ENCODE measurements around the gene JPH4. TPM values are rescaled to one million over a fixed set of nuclear protein-coding genes. Genes with fewer than 3 reads are reported as not detected.

JPH4 gene
- total and polyA plus RNA-seq, 7 donors = 0.01 to 0.62 (median 0.13) TPM

DNA sequence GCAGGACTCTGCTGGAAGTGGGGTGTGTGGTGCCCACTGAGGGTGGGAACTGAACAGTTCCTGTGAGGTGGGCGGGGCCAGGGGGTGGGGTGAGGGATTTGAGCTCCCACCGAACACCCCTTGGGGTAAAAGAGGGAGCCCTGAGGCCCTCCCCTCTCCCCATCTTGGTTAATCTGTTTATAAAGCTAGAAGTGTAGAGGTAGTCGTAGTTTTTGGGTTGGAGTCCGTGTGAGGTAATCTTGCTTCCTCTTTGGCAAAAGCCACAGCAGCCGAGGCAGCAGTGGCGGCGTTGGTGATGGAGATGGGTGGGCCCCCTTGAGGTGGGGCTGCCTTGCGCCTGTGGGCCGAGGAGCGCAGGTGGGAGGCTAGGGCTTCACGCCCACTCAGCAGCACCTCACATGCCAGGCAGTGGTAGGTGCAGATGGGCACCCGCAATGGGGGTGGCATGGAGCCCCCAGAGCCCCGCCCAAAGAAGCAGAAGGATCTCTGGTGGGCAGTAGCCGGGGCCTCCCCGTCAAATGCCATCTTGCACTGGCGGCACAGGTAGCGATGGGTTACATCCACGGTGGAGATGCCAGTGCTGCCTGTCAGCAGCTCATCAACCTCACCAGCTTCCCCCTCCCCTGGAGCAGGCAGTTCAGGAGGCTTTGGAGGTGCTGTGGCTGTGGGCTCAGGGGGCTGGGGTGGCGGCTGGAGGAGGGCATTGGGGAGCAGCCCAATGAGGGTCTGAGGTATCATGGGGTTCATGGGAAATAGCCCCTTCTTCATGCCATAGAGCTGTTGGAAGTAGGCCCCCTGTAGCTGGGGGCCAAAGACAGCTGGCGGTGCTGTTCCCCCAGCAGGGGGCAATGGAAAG is 56.6 kb downstream of the JPH4 start:
- 84 to 90% (median 89%) methylated on average over 20 of the region's 20 CpGs for WGBS, 3 donors

GRCh38 chr14:23520899-23521533 is 57.6 kb downstream of the JPH4 start:
- intact Hi-C loops (cut with DNase I) = no loop called here
- 79 to 81% (median 80%) methylated on average over 14 of the region's 14 CpGs for WGBS, 3 donors

More for the DNA sequence above, 56.6 kb downstream of the JPH4 start:
- ATAC-seq (no peak), DNase-seq (no peak)
- TF ChIP-seq, protein P1, sequence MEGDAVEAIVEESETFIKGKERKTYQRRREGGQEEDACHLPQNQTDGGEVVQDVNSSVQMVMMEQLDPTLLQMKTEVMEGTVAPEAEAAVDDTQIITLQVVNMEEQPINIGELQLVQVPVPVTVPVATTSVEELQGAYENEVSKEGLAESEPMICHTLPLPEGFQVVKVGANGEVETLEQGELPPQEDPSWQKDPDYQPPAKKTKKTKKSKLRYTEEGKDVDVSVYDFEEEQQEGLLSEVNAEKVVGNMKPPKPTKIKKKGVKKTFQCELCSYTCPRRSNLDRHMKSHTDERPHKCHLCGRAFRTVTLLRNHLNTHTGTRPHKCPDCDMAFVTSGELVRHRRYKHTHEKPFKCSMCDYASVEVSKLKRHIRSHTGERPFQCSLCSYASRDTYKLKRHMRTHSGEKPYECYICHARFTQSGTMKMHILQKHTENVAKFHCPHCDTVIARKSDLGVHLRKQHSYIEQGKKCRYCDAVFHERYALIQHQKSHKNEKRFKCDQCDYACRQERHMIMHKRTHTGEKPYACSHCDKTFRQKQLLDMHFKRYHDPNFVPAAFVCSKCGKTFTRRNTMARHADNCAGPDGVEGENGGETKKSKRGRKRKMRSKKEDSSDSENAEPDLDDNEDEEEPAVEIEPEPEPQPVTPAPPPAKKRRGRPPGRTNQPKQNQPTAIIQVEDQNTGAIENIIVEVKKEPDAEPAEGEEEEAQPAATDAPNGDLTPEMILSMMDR (IDR thresholded peaks at IDR 0.05) = no peak
- Histone ChIP-seq H3K4me1 (no peaks in the 10 kb centered on the region), H3K27me3 (ENCODE audit: insufficient read depth in 3 of 3, low read length in 2 of 3) (no peaks in the 10 kb centered on the region), H3K4me3 (no peak overlapping the region), H3K9me3 (no peaks in the 10 kb centered on the region), H3K27ac (no peak overlapping the region), H3K36me3 (ENCODE audit: insufficient read depth in 1 of 2, low read depth in 1 of 2) (no peaks in the 10 kb centered on the region)
- intact Hi-C loops (cut with DNase I) = no loop called here

DNA sequence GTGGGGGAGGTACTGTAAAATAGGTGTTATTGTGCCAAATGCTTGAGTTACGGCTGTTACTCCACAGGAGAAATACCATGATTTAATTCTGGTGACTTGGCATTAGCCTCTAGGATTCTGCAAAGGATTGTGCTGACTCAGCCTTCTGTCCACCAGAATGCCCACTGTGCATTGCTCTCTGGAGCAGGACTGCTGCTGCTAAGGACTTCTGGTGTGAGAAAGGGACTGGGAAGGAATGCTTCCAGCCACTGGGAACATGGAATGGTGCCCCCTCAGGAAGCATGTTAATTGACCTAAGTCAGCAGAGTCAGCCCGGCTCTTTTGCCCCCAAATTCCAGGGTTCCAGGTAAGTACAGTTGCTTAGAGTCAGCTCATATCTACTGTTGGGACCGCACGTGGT is 59.9 kb downstream of the JPH4 start:
- Histone ChIP-seq H3K36me3 (ENCODE audit: insufficient read depth in 1 of 2, low read depth in 1 of 2) (no peaks in the 10 kb centered on the region), H3K27me3 (ENCODE audit: insufficient read depth in 3 of 3, low read length in 2 of 3) (no peaks in the 10 kb centered on the region), H3K4me3 (no peak overlapping the region), H3K4me1 (no peaks in the 10 kb centered on the region), H3K27ac (no peak overlapping the region), H3K9me3 (no peaks in the 10 kb centered on the region)
- no peak for ATAC-seq
- DNase-seq = no peak
- intact Hi-C loops (cut with DNase I) = no loop called here
- TF ChIP-seq, protein P1 (IDR thresholded peaks at IDR 0.05) = no peak
- WGBS, 3 donors = 65 to 70% (median 67%) methylated on average over 4 of the region's 4 CpGs

More at GRCh38 chr14:23520899-23521533, 57.6 kb downstream of the JPH4 start:
- no peaks in the 10 kb centered on the region for H3K27me3 ChIP-seq (ENCODE audit: insufficient read depth in 3 of 3, low read length in 2 of 3)
- TF ChIP-seq, protein P1 (IDR thresholded peaks at IDR 0.05) = no peak
- H3K4me3 ChIP-seq = no peak overlapping the region
- no peak for ATAC-seq
- no peaks in the 10 kb centered on the region for H3K4me1 ChIP-seq
- no peak for DNase-seq
- no peaks in the 10 kb centered on the region for H3K36me3 ChIP-seq (ENCODE audit: insufficient read depth in 1 of 2, low read depth in 1 of 2)
- no peaks in the 10 kb centered on the region for H3K9me3 ChIP-seq
- no peak overlapping the region for H3K27ac ChIP-seq

Other genes with a start within 250 kb of the JPH4 start
- 1 to 10 TPM in 3 of 4 donors, under 1 TPM in 1; 0.95 to 6.3 (median 1.8) TPM for gene SLC22A17, start 225.9 kb downstream of the JPH4 start, total RNA-seq
- 1 to 10 TPM; 1.1 to 1.4 (median 1.2) TPM for gene SLC22A17, start 225.9 kb downstream of the JPH4 start, polyA plus RNA-seq
- gene EFS, start 213.6 kb downstream of the JPH4 start, total RNA-seq = 1 to 10 TPM in 3 of 4 donors, under 1 TPM in 1; 0.93 to 2.5 (median 1.4) TPM
- 1 to 10 TPM in 2 of 3 donors, under 1 TPM in 1; 0.98 to 1.1 (median 1.1) TPM for gene EFS, start 213.6 kb downstream of the JPH4 start, polyA plus RNA-seq
- gene IL25, start 206.0 kb downstream of the JPH4 start, total RNA-seq = not detected
- under 1 TPM in 1 of 3 donors, not detected in 2; 0.01 TPM for gene IL25, start 206.0 kb downstream of the JPH4 start, polyA plus RNA-seq
- gene CMTM5, start 201.7 kb downstream of the JPH4 start, total RNA-seq = not detected
- gene CMTM5, start 201.7 kb downstream of the JPH4 start, polyA plus RNA-seq = under 1 TPM; 0.20 to 0.63 (median 0.32) TPM
- 100 to 1,000 TPM in 3 of 4 donors, 10 to 100 TPM in 1; 44.1 to 532 (median 191) TPM for gene MYH6, start 170.5 kb downstream of the JPH4 start, total RNA-seq
- gene MYH6, start 170.5 kb downstream of the JPH4 start, polyA plus RNA-seq = 100 to 1,000 TPM in 1 of 3 donors, 10 to 100 TPM in 2; 50.3 to 143 (median 60.7) TPM
- gene MYH7, start 143.1 kb downstream of the JPH4 start, total RNA-seq = over 10,000 TPM in 1 of 4 donors, 1,000 to 10,000 TPM in 3; 4,588 to 15,830 (median 8,724) TPM
- 1,000 to 10,000 TPM; 1,035 to 2,043 (median 1,534) TPM for gene MYH7, start 143.1 kb downstream of the JPH4 start, polyA plus RNA-seq
- gene NGDN, start 109.1 kb downstream of the JPH4 start, total RNA-seq = 10 to 100 TPM; 20.3 to 49.9 (median 30.1) TPM
- gene NGDN, start 109.1 kb downstream of the JPH4 start, polyA plus RNA-seq = 10 to 100 TPM; 60.7 to 91.1 (median 90.1) TPM
- 1 to 10 TPM in 1 of 4 donors, under 1 TPM in 3; 0.39 to 2.9 (median 0.63) TPM for gene ZFHX2, start 27.0 kb downstream of the JPH4 start, total RNA-seq
- gene ZFHX2, start 27.0 kb downstream of the JPH4 start, polyA plus RNA-seq = under 1 TPM; 0.11 to 0.71 (median 0.69) TPM
- 10 to 100 TPM; 18.5 to 29.9 (median 23.2) TPM for gene THTPA, start 22.5 kb downstream of the JPH4 start, total RNA-seq
- gene THTPA, start 22.5 kb downstream of the JPH4 start, polyA plus RNA-seq = 10 to 100 TPM; 23.0 to 53.5 (median 26.2) TPM
- gene AP1G2, start 11.0 kb downstream of the JPH4 start, total RNA-seq = 10 to 100 TPM in 1 of 4 donors, 1 to 10 TPM in 3; 4.4 to 11.0 (median 6.1) TPM
- 1 to 10 TPM; 3.3 to 5.3 (median 4.3) TPM for gene AP1G2, start 11.0 kb downstream of the JPH4 start, polyA plus RNA-seq
- under 1 TPM in 1 of 4 donors, not detected in 3; 0.21 TPM for gene DHRS2, start 57.6 kb upstream of the JPH4 start, total RNA-seq
- under 1 TPM; 0.04 to 0.55 (median 0.22) TPM for gene DHRS2, start 57.6 kb upstream of the JPH4 start, polyA plus RNA-seq

Measured in psoas muscle (tissue), 8 donors.